ENCODE results near the gene CADPS.

Gene CADPS

DNA sequence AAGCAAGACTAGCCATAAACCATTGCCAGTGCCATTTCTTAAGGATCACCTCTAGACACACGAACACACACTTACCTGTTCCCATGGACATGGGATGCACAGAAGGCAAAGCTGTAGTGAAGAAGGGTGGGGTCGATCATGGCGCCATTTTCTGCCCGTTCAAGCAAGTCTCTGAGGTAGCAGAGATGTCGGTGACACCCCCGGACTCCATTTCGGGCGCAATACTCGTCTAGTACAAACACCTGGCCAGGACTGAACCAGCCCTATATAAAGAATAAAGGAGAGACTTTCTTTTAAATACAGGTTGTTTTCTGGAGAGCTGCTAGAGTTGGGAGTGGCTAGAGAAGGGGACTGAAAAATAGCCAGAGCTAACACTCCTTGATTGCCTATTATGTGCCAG lies 342.4 kb downstream of the CADPS start:
- TF ChIP-seq, protein P1, sequence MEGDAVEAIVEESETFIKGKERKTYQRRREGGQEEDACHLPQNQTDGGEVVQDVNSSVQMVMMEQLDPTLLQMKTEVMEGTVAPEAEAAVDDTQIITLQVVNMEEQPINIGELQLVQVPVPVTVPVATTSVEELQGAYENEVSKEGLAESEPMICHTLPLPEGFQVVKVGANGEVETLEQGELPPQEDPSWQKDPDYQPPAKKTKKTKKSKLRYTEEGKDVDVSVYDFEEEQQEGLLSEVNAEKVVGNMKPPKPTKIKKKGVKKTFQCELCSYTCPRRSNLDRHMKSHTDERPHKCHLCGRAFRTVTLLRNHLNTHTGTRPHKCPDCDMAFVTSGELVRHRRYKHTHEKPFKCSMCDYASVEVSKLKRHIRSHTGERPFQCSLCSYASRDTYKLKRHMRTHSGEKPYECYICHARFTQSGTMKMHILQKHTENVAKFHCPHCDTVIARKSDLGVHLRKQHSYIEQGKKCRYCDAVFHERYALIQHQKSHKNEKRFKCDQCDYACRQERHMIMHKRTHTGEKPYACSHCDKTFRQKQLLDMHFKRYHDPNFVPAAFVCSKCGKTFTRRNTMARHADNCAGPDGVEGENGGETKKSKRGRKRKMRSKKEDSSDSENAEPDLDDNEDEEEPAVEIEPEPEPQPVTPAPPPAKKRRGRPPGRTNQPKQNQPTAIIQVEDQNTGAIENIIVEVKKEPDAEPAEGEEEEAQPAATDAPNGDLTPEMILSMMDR (IDR thresholded peaks at IDR 0.05): no peak
- TF ChIP-seq ZFX (IDR thresholded peaks at IDR 0.05; ENCODE audit: borderline replicate concordance): no peak
- H3K27ac ChIP-seq: no peak overlapping the region

DNA sequence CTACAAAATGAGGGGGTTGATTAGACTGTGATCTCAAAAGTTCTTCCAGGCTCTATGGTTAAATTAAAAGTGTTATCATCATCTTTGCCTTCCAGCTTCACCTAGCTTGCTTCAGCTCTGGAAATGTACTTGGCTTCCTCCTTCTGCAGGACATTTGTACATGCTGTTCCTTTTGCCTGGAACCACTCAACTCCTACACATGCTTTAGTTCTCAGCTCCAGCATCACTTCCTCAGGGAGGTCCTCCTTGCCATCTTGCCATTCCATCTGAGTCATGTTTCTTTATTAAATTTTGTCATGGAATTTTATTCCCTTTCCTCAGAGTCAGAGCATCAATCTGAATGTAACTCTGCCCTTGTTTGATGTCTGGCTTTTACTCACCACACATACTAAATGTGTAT lies 343.2 kb downstream of the CADPS start:
- no peak overlapping the region for H3K27ac ChIP-seq
- TF ChIP-seq ZFX (IDR thresholded peaks at IDR 0.05; ENCODE audit: borderline replicate concordance): no peak
- TF ChIP-seq, protein P1 (IDR thresholded peaks at IDR 0.05): no peak

DNA sequence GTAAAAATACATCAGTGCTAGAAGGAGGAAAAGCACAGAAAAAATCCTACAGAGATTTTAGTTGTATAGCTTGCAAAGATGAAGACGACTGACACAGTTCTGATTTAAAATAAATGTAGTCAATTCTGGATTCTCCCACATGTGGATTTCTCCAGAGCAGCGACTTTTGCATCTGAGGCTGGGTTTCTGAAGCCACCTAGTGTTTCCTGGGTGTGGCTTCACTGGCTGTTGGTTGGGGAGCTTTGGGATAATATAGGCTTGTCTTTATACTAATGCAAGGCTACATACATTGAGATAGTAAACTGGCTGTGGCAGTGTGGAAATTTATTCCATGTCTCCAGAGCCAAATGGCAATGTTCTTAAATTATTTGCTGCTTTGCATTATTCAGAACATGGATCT lies 343.7 kb downstream of the CADPS start:
- H3K27ac ChIP-seq: no peak overlapping the region
- TF ChIP-seq, protein P1 (IDR thresholded peaks at IDR 0.05): no peak
- TF ChIP-seq ZFX (IDR thresholded peaks at IDR 0.05; ENCODE audit: borderline replicate concordance): no peak

DNA sequence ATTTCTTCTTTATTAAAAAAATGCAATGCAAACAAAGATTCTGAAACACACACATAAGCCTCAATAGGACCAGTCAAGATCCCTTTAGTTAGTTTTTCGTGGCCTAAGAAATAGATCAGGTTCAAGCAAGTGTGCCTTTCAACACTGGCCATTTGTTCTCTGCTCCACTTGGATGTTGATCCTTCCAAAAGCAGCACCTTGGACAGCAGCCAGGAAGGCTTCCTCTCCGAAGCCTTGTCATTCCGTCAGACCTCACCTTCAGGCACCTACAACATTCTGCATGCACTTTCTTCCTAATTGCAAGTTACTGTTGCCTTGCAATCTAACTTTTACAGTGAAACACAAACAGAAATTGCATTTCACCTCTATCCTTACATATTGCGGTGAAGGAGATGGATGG lies 346.0 kb downstream of the CADPS start:
- TF ChIP-seq, protein P1 (IDR thresholded peaks at IDR 0.05): no peak
- TF ChIP-seq ZFX (IDR thresholded peaks at IDR 0.05; ENCODE audit: borderline replicate concordance): no peak

DNA sequence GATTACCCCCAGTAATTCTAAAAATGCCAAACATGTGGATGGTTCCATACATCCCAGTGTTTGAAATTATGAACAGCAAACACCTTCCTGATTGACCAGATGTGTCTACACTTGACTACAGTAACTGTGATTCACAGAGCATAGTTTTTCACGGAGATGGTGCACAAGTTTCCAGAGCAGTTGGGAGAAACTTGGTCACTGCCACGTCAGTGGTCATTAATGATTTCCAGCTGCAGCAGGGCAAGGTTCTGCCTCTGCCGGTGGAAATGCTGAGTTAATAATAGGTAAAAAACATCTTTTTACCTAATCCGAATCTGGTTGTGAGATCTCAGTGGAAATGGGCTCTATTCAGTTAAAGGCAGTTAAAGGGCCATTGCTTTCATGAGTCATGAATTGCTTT lies 347.7 kb downstream of the CADPS start:
- H3K27ac ChIP-seq: no peak overlapping the region
- TF ChIP-seq, protein P1 (IDR thresholded peaks at IDR 0.05): no peak
- TF ChIP-seq ZFX (IDR thresholded peaks at IDR 0.05; ENCODE audit: borderline replicate concordance): no peak

More for the DNA sequence above, 346.0 kb downstream of the CADPS start:
- no peak overlapping the region for H3K27ac ChIP-seq

DNA sequence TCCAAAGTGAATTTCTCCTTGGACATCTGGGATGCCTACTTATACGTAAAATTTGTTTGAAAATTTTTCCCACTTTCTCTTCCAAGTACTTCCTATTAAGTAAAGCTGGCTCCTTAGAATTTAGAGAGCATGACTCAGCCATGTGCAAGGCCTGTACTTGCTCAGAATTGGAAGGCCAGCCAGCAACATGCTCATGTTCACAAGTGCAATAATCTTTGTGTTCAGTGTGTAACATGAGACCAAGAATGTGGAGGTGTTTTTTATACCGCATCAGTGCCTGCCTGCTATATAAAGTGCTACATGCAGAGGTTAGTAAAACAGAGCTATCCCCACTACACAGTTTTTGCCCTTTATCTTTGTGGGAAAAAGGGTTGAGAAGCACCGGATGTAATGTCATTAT lies 349.9 kb downstream of the CADPS start:
- H3K27ac ChIP-seq: no peak overlapping the region
- no peak for TF ChIP-seq ZFX (IDR thresholded peaks at IDR 0.05; ENCODE audit: borderline replicate concordance)
- TF ChIP-seq, protein P1 (IDR thresholded peaks at IDR 0.05): no peak

DNA sequence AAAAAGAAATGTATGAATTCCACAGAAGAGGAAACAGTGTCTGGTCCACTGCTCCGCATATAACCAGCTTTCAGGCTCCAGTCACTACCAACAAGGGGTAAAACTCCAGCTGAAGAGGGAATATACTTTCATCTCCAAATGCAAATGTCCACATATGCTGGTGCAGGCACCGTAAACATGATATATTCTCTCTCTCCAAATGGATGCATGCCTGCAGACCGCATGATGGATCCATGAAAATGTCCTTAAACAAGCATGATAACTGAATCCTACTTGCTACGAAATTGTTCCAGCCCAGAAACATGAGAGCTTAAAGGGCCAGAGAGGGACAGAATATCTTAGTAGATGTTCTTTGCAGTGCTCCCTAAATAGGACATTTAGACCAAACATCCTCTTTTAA lies 351.5 kb downstream of the CADPS start:
- TF ChIP-seq, protein P1 (IDR thresholded peaks at IDR 0.05): no peak
- no peak for TF ChIP-seq ZFX (IDR thresholded peaks at IDR 0.05; ENCODE audit: borderline replicate concordance)
- no peak overlapping the region for H3K27ac ChIP-seq

All from 22Rv1 (cell line).